Right lobe of liver (tissue), 4 donors: ENCODE measurements around the gene PDX1.

Experiments used
- POLR2A ChIP-seq: fragments of 450-650 bp; IDR thresholded peaks from one replicate; pipeline ENCODE4 v1.6.1; 2017; ENCODE audit warnings: antibody characterized with exemption, mild to moderate bottlenecking
- TF ChIP-seq, protein P1 (sequence below), 4 donors: fragments of 200-600 bp in 3 of 4; fragments of 450-650 bp in 1 of 4; IDR thresholded peaks; one replicate each; pipeline versions ENCODE4 v1.5.1 to v1.8.0; 2016 to 2022; ENCODE audit warnings: antibody characterized with exemption in 4 of 4, mild to moderate bottlenecking in 2 of 4
- donor health status: DM: no; HTN: no; CAD: no.
- donor health status: DM: no; HTN: no; CAD: no.
- donor health status: DM: no; HTN: yes; CAD: no.

GRCh38 chr13:27922883-27923612 lies 3.2 kb downstream of the PDX1 start:
- TF ChIP-seq, protein P1, sequence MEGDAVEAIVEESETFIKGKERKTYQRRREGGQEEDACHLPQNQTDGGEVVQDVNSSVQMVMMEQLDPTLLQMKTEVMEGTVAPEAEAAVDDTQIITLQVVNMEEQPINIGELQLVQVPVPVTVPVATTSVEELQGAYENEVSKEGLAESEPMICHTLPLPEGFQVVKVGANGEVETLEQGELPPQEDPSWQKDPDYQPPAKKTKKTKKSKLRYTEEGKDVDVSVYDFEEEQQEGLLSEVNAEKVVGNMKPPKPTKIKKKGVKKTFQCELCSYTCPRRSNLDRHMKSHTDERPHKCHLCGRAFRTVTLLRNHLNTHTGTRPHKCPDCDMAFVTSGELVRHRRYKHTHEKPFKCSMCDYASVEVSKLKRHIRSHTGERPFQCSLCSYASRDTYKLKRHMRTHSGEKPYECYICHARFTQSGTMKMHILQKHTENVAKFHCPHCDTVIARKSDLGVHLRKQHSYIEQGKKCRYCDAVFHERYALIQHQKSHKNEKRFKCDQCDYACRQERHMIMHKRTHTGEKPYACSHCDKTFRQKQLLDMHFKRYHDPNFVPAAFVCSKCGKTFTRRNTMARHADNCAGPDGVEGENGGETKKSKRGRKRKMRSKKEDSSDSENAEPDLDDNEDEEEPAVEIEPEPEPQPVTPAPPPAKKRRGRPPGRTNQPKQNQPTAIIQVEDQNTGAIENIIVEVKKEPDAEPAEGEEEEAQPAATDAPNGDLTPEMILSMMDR (IDR thresholded peaks at IDR 0.05) = no peak
- TF ChIP-seq POLR2A = no peak
